HG03469 (cell line): ENCODE data around the gene AHI1.

Source experiments
- ATAC-seq: cut with Tn5 transposase; IDR thresholded peaks from one replicate; pipeline ENCODE4 v1.9.1; 2021; ENCODE audit warnings: mild to moderate bottlenecking, moderate library complexity, moderate number of reproducible peaks; ENCODE audit not compliant: unreplicated experiment

Gene AHI1

DNA sequence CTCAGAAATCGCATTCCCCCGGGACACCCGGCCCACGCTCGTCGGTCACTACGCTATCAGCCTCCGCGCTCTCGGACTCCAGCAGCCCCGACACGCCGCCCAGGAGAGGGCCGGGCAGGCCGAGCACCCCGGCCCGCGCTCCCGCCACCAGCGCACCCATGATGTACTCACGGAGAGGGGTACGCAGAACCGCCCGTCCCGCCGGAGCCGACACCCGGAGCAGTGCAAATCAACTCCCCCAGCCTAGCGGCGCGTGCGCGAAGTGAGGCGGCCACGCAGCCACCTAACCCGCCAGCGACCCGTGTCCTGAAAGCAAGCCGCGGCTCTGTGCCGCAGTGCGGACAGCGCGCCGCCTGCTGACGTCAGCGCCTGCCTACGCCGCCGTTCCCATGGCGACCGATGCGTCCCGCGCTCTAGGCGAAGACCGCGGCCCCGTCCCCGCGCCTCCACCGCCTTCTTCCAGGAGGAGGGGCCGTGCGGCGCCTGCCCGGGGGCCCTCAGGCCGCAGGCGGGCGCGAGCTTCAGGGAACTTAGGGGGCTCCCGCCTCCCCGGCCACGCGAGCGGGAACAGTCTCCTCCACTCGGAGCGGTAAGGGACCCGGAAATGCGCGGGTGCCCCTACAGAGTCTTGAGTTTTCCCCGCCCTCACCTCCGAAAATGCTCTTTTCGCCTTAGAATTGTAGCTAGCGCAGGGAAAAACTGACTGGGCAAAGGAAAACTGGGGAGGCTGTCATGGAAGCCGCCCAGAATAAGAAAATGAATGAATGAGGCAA, at the start of gene AHI1:
Gene AHI1, minus strand, starts transcription at position 329 of the 773 bp plus-strand sequence. CDS start 5,503 bp downstream, outside the sequence.
- peak; percentile 90 for ATAC-seq

DNA sequence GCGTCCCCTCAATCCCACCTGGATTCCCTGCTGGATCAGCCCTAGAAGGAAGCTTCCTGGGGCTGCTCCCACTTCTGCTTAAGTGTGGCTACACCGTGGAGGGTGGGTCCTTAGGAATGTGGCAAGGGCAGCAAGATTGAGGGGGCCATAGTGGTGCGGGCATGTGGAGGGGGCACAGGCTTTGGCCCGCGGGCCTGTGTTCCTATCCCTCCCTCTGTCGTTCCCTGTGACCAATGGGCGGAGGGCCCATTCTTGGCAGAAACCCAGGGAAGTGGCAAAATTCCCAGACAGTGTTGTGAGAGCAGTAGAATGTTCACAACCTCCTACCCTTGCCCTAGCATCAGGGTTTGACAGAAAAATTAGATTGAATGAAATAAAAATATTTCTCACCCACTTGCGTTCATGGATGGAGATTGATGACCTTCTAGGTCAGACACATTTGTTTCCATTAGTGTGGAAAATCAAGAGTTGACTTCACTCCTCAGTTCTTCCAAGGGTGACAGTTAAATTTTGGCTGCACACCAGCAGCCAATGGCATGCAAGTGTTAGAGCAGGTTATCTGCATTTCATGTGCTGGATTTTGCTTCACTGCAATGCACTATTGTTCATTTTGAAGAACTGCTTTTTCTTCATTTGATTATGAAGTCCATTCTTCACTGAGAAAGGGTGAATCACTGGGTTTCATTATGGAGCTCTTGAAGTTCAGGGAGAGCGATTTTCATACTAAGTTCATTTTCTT, 49.3 kb upstream of the AHI1 start:
- no peak for ATAC-seq

DNA sequence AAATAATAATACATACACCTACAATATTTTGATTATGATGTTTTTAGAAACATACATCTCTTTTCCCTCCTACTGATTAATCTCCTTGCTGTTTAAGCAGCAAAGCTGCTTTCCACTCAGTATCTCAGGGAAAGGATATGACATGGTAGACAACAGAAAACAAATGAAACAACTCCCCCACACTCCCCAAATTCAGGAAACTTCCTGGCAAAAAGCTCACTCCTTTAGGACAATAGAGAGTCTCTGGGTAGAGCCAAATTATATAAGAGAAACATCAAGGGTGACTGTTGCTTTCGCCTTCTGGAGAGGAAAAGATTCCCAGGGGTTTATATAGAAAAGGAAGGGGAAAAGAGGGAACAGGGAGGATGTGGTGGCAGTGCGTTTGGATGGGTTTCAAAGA, 48.7 kb upstream of the AHI1 start:
- ATAC-seq = no peak

DNA sequence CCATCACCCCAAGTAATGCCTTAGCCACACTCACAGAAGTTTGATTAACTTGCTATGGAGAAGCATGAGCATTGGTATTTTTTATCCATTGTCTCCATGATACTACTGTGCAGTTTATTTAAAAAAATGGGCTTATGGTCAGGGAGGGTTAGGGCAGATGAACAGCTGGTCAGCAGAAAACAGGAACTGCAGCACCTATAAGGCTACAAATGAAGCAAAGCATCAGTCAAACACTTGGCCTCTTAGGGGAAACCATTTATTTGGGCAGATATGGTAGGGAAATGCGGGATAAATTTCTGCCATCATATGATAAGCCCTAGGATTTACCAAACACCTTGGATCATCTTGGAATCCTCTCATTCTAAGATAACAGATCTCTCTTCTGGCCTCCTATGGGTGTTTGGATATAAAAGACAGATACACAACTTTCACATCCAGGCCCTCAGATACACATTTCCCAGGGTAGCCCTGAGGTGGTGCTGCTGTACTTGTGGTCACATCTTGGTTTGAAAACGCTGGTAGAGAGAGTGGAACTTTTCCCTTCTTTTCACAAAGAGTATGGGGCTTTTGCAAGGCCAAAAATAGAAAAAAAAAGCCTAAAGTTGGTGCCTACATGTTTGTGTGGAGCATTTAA, 42.8 kb upstream of the AHI1 start:
- no peak for ATAC-seq

DNA sequence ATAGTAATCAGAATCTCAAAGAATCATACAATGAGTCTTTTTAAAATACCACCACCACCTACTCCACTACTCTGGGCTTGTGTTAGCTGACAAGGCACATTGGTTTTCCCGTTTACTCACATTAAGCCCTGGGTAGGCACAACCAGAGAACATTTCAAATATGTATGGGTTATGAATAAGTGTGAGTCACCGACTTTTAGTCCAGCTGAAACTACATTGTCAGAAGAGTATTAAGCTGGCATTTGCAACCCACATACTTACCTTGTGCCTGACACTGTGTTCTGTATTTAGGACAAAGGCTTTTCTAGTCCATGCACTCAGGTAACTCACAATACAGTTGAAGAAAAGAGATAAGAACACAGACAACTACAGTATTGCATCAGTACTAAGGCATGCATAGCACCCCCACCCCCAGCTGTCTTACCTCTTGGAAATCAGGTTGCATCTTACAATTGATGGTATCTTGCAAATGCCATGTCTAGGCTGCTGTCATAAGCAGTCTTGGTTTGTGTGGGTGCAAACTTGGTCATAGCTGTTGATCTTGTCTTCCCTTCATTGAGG, 40.3 kb upstream of the AHI1 start:
- ATAC-seq = no peak

DNA sequence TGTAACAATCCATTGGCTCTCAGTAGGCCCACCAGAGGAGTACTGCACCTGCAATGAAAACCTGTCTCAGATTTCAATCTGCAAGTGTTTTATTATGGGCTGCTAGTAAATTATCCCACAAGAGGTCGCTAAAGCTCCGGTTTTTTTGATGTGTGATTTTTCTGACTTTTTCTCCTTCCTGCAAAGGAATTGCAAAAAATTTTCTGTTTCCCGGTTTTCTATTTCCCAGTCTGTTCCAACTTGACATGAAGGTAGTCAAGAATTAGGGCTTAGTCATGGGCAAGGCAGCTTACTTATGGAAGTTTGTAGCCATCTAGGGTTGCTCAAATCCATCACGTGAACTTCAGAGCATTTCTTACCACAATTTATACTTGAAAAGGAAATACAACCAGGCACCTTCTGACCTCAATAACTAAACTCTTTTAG, 38.5 kb upstream of the AHI1 start:
- ATAC-seq = no peak

DNA sequence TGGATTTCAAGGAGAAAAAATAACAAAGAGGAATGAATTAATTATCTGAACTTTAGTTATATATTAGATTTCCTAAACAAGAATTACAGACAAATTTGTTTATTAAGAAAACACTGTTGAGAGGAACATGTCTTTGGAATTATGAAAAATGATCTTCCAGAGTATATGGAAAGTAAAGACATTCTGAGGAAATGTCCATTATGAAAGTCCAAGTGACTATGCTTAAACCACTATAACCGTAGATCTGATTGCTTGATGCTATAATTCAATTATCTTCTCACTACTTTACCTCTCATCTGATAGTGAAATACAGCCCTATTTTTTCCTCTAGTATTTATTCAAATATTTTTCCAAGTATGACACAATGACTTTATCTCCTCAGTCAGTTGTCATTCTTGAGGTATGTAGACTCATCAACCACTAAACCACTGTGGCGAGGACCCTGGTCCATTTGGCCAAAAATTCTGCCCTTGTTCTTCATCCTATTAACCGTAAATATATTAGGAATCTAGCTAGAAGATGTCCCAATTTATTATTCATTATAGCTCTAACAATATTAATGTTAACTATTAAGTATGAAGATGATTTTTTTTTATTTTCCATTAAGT, 37.3 kb upstream of the AHI1 start:
- ATAC-seq = no peak

DNA sequence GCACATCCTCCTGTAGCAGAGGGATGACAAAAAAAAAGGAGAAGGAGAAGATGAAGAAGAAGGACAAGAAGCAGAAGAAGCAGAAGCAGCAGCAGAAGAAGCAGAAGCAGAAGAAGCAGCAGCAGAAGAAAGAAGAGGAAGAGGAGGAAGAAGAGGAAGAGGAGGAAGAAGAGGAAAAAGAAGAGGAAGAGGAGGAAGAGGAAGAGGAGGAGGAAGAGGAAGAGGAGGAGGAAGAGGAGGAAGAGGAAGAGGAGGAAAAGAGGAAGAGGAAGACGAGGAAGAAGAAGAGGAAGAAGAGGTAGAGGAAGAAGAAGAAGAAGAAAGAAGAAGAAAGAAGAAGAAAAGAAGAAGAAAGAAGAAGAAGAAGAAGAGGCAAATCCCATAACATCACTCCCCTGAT, 35.0 kb upstream of the AHI1 start:
- ATAC-seq = no peak

DNA sequence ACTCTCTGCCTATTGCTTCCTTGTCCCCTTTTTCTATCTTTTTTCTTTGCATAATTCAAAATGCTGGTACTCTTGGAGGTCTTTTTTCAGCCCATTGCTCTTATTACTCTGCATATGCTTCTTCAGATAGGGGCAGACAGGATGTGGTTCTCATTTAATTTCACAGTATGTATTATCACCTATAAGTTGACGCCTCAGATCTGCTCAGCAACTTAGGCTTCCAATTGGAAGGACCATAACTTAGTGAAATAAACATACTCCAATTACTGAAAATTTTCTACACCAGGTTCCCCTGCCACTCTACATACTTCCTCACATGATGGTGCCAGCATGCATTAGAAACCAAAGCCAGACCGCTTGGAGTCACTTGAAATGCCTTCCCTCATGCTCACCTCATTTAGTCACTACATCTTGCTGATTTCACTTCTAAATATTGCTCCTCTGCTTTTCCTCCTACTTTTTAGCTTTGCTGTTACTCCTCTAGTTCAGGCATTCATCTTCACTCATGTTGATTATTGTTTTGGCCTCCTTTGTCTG, 34.5 kb upstream of the AHI1 start:
- ATAC-seq = no peak

DNA sequence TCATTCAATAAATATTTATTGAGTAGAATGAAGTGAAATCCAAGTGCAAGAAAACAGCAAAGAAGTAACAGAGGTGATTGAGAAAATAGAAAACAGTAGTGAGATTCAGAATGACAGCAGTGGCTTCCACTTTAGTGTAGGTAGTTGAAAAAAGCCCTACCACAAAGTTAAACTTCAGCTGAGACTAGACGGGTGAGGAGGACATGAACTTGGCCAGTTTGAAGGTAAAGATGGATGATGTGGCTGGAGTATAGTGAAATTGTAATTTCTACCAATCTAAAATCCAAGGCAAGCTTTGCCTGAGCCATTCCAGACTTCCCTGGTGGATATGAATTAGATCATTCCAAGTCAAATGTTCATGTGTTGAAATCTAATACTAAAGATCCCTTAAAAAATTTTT, 32.6 kb upstream of the AHI1 start:
- ATAC-seq = no peak

DNA sequence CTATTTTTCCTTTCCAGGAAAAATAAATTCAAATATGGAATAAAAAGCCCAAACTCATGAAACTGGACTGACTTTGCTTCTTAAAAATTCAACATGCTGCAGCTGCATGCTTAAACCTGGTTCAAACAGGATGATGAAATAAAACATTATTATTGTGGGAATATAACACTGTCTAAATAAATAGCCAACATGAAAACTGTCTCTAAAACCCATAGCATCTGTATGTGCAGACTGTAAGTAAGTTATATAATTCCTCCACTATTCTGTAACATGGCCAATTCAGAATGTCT, 30.4 kb upstream of the AHI1 start:
- no peak for ATAC-seq

DNA sequence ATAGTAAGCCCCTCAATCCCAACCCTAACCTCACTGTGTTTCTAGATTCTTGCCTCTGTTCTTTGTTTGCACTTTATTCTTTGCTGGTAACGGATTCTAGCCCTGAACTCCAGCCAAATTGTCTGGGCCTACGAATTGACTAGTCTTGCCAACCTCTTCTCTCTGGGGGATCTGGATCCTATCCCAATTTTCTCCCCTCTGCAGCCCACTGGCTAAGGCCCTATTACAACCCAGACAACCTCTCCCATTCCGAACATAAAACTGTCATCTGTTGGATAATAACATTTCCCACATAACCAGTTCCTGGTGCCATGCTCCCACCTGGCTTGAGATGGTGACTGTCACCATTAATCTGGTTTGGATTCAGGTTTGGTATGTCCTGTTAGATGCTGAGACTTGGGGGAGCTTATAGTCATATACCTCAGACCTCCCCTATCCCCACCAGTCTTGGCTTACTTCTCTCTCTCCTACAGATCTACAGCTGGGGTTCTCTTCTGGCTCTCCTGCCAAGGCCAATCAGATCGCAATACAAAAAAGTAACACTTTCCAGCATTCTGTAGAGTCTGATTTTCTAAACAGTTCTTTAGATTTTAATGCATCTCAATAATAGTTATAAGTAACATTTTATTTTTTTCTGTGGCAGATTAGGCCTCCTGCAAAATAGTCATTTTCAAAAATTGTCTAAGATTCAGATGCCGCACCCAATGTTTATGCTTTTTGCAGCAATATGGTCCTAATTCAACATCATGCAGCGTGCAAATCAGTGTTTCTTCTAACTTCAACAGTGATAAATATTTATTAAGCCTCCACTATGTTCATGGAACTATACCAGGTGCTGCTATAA, 29.8 kb upstream of the AHI1 start:
- ATAC-seq = no peak

DNA sequence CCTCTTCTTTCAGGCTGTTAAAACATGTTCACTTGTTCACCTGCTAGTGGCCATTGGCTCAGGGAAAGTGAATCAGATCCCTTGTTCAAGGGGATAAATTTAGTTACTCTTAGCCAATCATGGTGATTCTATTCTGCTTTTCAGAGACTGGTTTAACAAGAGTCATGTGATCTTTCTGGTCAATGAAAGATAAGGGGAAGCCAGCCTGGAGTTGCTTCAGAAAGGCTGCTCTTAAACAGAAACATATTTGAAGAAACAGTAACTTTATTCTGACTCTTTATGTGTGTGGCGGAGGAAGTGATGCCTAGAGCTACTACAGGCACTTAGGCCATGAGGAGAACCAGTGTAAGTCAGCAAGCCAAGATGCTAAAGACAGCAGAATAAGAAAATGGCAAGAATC, 28.1 kb upstream of the AHI1 start:
- ATAC-seq = no peak

DNA sequence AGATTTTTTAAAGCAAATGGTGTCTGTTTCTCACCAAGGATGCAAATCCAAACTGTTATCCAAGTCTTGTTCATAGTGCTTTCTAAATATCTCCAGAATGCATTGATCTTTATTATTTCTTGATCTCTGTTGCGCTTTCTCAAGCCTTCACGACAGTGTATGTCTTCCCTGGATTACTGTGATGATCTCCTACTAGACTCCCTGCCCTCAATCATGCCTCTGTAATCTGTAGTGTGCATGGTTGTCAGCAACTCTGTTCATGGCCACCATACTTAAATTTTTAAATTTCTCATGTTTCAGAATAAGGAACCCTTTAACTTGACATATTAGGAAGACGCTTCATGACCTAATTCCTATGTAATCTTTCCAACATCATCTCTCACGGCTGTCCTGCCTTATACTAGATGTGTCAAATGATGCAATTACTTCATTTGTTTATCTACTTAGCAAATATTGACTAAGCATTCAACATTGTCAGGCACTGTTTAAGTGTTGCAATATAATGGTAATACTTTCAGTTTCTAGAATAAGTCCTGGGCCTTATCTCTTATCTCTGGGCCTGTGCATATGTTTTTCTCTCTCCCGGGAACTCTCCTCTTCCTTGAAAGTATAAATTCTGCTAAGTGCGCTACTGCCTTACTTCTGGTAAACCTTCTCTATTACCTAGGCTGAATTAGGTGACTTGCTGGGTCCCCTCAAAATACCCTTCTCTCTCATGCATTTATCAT, 25.6 kb upstream of the AHI1 start:
- no peak for ATAC-seq

DNA sequence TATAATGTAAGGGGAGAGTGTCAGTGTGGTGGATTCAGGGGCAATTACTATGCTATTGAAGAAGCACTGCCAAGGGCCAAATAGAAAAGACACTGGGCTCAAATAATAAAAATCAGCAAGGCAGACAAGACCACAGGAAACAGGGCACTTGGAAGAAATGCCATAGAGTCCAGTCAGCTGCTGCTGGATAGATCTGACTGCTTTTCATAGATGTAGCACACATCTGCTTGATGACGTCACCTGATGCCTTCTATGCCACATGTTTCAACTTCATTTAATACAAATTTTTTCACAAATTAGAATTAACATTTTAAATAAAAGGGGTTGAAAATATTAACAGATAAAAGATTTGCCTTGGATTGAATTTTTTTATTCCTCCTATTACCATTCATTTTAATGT, 23.9 kb upstream of the AHI1 start:
- no peak for ATAC-seq

DNA sequence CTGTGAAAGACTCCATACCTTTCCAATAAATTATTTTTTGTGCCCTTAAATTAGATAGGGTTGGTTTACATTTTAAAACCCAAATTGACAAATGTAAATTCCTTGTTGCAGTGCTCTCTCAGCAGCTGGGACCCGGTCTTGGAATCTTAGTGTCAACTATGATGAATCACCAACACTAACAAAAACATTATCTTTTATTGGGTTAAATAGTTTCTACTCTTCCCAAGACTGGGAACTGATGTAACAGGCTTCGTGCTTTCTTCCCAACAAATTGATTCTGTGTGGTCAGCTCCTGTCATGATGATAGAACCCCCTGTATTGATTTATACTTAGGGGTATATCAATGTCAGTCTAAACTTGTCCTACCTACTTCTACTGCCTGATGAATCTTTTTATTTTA, 23.2 kb upstream of the AHI1 start:
- ATAC-seq = no peak

DNA sequence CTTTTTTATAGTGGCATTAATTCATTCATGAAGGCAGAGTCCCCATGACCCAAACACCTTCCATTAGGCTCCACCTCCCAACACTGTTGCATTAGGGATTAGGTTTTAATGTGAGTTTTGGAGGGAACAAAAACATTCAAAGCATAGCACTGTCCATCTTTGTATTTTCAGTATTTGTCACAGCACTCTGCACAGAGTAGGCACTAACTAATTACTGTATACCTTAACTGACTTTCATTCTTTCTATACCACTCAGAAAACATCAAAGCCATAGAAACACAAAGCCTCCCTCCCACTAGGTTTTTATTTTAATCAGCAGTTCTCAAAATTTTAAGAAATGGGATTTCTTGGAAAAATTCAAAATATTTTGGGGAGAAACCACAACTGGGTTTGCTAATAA, 21.8 kb upstream of the AHI1 start:
- no peak for ATAC-seq

DNA sequence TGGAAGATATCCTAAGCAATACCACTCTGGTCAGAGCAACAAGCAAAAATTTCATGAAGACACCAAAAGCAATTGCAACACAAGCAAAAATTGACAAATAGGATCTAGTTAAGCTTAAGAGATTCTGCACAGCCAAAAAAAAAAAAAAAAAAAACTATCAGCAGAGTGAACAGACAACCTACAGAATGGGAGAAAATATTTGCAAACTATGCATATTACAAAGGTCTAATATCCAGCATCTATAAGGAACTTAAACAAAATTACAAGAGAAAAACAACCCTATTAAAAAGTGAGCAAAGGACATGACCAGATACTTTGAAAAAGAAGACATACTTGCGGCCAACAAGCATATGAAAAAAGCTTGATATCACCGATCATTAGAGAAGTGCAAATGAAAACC, 20.0 kb upstream of the AHI1 start:
- no peak for ATAC-seq

DNA sequence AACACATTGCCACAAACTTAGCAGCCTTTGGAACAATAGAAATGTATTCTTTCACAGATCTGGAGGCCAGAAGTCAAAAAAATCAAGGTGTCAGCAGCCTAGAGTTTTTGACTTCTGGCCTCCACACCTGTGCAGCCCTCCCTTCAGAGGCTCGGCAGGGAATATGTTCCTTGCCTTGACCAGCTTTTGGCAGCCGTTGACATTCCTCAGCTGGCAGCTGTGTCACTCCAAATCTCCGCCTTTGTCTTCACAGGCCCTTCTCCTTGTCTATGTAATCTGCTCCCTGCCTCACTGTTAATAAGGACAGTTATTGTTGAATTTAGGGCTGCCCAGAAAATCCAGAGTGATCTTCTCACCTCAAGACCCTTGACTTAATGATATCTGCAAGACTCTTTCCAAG, 17.2 kb upstream of the AHI1 start:
- ATAC-seq = no peak
